Measurements from ENCODE around the gene DSTYK. TPM values are rescaled to one million over a fixed set of nuclear protein-coding genes. Genes with fewer than 3 reads are reported as not detected.

DSTYK gene
- total and polyA plus RNA-seq, 8 donors: 2.9 to 9.0 (median 4.4) TPM

DNA sequence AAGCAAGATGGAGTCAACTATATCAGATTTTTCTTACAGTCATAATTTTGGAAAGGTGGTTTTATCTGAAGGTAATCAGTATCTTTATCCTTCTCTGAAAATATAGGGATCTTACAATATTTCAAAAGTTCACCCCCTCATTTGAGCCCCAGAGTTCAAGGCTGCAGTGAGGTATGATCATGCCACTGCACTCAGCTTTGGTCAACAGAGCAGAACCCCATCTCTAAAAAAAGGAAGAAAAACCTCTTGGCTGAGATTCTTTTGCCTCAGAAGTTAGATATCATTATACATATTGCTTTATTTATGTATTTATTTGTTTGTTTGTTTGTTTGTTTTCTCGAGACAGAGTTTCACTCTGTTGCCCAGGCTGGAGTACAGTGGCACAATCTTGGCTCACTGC is 78.2 kb downstream of the DSTYK start:
- Histone ChIP-seq H3K36me3 (no peaks in the 10 kb centered on the region), H3K9me3 (no peaks in the 10 kb centered on the region), H3K27ac (no peak overlapping the region), H3K27me3 (no peaks in the 10 kb centered on the region), H3K4me1 (no peaks in the 10 kb centered on the region), H3K4me3 (no peak overlapping the region)
- FAIRE-seq (no peak), DNase-seq (no peak), ATAC-seq (no peak)
- 18 to 46% methylated on average over 1 of the region's 1 CpG for WGBS, 2 donors
- TF ChIP-seq, protein P1, sequence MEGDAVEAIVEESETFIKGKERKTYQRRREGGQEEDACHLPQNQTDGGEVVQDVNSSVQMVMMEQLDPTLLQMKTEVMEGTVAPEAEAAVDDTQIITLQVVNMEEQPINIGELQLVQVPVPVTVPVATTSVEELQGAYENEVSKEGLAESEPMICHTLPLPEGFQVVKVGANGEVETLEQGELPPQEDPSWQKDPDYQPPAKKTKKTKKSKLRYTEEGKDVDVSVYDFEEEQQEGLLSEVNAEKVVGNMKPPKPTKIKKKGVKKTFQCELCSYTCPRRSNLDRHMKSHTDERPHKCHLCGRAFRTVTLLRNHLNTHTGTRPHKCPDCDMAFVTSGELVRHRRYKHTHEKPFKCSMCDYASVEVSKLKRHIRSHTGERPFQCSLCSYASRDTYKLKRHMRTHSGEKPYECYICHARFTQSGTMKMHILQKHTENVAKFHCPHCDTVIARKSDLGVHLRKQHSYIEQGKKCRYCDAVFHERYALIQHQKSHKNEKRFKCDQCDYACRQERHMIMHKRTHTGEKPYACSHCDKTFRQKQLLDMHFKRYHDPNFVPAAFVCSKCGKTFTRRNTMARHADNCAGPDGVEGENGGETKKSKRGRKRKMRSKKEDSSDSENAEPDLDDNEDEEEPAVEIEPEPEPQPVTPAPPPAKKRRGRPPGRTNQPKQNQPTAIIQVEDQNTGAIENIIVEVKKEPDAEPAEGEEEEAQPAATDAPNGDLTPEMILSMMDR (IDR thresholded peaks at IDR 0.05): no peak
- intact Hi-C loops (cut with DNase I): loop anchor here in 1 of 3 donors (10.0 kb wide), 1 partner anchor 148 kb away; no protein-coding TSS in a partner anchor

DNA sequence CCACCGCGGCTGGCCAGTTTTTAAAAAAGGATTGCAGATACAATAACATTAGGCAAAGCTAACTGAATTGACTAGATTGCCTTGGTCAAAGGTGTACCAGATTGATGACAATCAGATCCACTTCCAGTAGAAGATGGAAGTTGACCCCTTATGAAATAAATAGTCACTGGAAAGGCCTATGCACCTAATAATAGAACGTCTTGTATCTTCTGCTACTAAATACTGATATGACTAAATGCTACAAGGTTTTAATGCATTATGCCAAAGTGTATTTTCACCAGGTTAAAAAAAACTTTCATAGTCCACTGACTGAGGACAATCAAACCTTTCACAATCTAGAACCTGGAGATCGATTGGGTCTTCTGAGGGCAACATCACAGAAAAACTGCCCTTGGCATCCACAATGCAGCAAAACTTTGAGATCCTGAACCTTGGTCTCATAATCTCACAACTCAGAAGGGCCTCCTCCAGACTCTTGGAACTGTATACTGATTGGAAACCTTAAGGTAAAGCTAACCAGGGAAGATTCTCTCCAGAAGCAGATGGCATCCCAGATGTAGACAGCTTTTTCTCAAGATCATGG is 82.0 kb downstream of the DSTYK start:
- DNase-seq: no peak
- TF ChIP-seq, protein P1 (IDR thresholded peaks at IDR 0.05): no peak
- ATAC-seq: no peak
- WGBS, 2 donors: 69 to 71% methylated on average over 4 of the region's 4 CpGs
- Histone ChIP-seq H3K4me3 (no peak overlapping the region), H3K4me1 (no peaks in the 10 kb centered on the region), H3K9me3 (no peaks in the 10 kb centered on the region), H3K36me3 (no peaks in the 10 kb centered on the region), H3K27me3 (no peaks in the 10 kb centered on the region), H3K27ac (no peak overlapping the region)
- no peak for FAIRE-seq
- intact Hi-C loops (cut with DNase I): loop anchor here in 2 of 3 donors (10.0 kb wide), 2 partner anchors 85 to 145 kb away; partner anchors contain the start of gene DSTYK (in 1 of the 2)

DNA sequence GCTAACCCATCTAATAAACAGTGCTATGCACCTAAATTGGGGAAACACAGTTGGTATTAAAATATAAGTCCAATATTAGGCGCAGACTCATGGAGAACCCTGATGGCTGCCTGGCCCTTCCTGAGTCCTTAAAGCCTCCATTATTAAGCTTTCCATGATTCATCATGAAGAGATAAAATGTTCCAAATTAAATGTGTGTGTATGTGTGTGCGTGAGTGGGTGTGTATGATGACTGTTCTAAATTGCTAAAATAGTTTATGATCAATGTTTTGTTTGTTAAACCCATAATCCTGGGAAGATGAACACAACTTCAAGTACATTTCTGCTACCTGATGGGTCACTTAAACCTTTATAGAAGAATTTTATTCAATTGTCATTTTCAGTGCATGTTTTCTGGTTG is 83.5 kb downstream of the DSTYK start:
- no peaks in the 10 kb centered on the region for H3K27me3 ChIP-seq
- intact Hi-C loops (cut with DNase I): loop anchor here in 1 of 3 donors (10.0 kb wide), 1 partner anchor 87 kb away; the partner anchor contains the start of gene DSTYK
- FAIRE-seq (no peak), ATAC-seq (no peak), DNase-seq (no peak)
- no peaks in the 10 kb centered on the region for H3K36me3 ChIP-seq
- H3K4me1 ChIP-seq: no peaks in the 10 kb centered on the region
- H3K9me3 ChIP-seq: no peaks in the 10 kb centered on the region
- TF ChIP-seq, protein P1 (IDR thresholded peaks at IDR 0.05): no peak
- H3K27ac ChIP-seq: no peak overlapping the region
- H3K4me3 ChIP-seq: no peak overlapping the region
- WGBS, 2 donors: 75 to 91% methylated on average over 2 of the region's 2 CpGs

DNA sequence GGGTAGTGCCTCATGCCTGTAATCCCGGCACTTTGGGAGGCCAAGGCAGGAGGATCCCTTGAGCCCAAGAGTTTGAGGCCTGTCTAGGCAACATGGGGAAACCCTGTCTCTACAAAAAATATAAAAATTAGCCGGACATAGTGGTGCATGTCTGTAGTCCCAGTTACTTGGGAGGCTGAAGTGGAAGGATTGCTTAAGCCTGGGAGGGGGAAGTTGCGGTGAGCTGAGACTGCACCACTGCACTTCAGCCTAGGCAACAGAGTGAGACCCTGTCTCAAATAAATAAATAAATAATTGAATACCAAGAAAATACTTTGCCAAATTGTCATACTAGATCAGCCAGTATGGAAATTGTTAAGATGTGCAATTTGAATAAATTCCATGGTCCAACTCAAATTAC is 83.9 kb downstream of the DSTYK start:
- Histone ChIP-seq H3K4me3 (no peak overlapping the region), H3K9me3 (no peaks in the 10 kb centered on the region), H3K27me3 (no peaks in the 10 kb centered on the region), H3K4me1 (peaks cover 0 to 2% (median 0%) of the 10 kb centered on the region in 3 donors), H3K27ac (no peak overlapping the region), H3K36me3 (no peaks in the 10 kb centered on the region)
- TF ChIP-seq, protein P1 (IDR thresholded peaks at IDR 0.05): no peak
- ATAC-seq (no peak), FAIRE-seq (no peak), DNase-seq (no peak)
- intact Hi-C loops (cut with DNase I): loop anchor here in 1 of 3 donors (10.0 kb wide), 1 partner anchor 87 kb away; the partner anchor contains the start of gene DSTYK
- WGBS, 2 donors: 73 to 85% methylated on average over 3 of the region's 3 CpGs

DNA sequence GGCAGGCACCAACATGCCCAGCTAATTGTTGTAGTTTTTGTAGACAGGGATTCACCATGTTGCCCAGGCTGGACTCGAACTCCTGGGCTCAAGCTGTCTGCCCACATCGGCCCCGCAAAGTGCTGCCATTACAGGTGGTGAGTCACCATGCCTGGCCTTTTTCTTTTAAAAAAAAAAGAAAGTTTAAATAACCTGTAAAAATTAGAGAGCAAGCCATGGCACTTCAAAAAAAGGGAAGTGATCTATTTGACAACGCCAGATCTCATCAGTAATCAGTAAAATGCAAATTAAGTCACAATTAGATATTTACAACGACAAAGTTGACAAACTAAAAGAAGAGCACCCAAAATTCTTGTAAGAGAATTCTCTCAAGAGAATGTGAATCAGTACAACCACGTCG is 86.8 kb downstream of the DSTYK start:
- Histone ChIP-seq H3K9me3 (no peaks in the 10 kb centered on the region), H3K4me3 (no peak overlapping the region), H3K27ac (no peak overlapping the region), H3K36me3 (no peaks in the 10 kb centered on the region), H3K4me1 (peaks cover 0 to 18% (median 10%) of the 10 kb centered on the region in 3 donors), H3K27me3 (no peaks in the 10 kb centered on the region)
- WGBS, 2 donors: 74 to 82% methylated on average over 7 of the region's 7 CpGs
- TF ChIP-seq, protein P1 (IDR thresholded peaks at IDR 0.05): no peak
- ATAC-seq (no peak), DNase-seq (no peak), FAIRE-seq (no peak)
- intact Hi-C loops (cut with DNase I): loop anchor here in 1 of 3 donors (10.0 kb wide), 1 partner anchor 90 kb away; the partner anchor contains the start of gene DSTYK
